Measurements from ENCODE around the gene NET1.

DNA sequence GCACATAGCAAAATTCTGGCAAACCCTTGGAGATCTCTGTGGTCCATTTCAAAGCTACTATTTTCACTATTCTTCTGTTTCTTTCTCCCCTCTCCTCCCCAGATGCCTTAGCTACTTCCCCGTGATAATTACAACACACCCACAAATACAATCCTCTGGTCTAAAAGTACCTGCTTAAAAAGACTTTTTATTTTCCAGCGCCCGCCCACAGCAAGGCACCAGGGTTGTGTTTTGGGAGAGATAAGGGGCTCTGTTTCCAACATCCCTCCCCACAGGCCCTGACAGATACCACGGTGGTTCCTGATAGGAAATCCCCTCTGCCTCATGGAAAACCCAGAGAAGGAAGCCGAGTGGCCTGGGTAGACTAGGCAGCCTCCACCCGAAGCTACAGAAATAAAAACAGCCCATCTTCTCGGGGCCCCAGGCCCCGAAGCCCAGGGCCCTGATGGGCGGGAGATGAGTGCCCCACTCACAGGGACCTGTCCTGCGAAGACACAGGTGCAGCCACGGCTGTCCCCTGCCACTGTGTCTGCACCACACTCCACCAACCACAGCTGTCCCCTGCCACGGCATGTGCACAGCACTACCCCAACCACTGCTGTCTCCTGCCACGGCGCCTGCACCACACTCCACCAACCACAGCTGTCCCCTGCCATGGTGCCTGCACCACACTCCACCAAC is 67.3 kb downstream of the NET1 start:
- TF ChIP-seq, protein P1, sequence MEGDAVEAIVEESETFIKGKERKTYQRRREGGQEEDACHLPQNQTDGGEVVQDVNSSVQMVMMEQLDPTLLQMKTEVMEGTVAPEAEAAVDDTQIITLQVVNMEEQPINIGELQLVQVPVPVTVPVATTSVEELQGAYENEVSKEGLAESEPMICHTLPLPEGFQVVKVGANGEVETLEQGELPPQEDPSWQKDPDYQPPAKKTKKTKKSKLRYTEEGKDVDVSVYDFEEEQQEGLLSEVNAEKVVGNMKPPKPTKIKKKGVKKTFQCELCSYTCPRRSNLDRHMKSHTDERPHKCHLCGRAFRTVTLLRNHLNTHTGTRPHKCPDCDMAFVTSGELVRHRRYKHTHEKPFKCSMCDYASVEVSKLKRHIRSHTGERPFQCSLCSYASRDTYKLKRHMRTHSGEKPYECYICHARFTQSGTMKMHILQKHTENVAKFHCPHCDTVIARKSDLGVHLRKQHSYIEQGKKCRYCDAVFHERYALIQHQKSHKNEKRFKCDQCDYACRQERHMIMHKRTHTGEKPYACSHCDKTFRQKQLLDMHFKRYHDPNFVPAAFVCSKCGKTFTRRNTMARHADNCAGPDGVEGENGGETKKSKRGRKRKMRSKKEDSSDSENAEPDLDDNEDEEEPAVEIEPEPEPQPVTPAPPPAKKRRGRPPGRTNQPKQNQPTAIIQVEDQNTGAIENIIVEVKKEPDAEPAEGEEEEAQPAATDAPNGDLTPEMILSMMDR (IDR thresholded peaks at IDR 0.05 in 8 of 11, conservative IDR thresholded peaks at IDR 0.05 in 3 of 11), result no peak
- TF ChIP-seq POLR2A (IDR thresholded peaks at IDR 0.05), result no peak
